ENCODE data around the gene PLAAT1. TPM values are rescaled to one million over a fixed set of nuclear protein-coding genes. Genes with fewer than 3 reads are reported as not detected.

Gene PLAAT1
- total RNA-seq, result under 1 TPM in 1 of 2 donors, not detected in 1; 0.47 TPM

DNA sequence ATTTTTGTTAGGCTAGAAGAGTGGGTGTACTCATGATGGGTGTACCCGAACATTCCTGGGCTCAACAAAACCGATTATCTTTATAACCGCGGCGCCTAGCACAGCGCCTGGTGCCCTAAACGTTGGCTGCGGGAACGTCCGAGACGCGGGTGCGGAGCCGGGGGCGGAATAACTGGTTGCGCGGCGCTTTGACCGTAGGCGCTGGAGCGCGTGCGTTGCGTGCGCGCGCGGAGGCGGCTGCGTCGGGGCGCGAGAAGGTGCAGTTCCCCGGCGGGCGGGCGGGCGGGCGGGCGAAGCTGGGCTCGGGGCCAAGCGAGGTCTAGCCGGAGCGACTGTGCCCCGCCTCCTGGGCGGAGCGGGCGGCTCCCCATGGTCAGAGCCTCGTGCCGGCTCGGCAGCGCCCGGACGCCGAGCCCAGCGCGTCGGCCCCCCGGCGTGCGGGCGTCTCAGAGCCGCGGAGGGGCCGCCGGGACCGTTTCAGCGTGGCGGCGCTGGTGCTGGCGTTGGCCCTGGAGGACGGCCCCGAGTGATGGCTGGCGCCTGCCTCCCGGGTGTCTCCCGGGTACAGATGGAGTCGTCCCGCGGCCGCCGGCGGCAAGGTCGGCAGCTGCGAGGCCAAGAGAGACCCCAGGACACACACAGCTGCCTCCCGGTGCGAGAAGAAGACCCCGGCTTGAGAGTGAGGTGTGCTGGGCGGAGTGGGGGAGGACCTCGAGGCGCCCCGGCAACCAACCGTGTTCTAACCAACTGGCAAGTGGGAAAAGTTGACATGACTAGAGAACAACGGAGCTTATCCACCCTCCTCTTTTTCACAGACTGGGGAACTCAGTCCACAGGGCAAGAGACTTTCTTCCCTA lies at the start of gene PLAAT1:
Gene PLAAT1, plus strand, starts transcription at position 373 of the 857 bp plus-strand sequence. CDS start 14,429 bp downstream, outside the sequence.
- H3K36me3 Mint-ChIP-seq, result no peaks in the 10 kb centered on the region
- ATAC-seq (peak in 1 of 2 donors; percentile 92), DNase-seq (ENCODE audit: low spot score in 2 of 2) (peak in 1 of 2 donors; percentile 36)
- no peak within 1 kb of the TSS for H3K27ac Mint-ChIP-seq
- peaks cover 0 to 4% of the 10 kb centered on the region in 2 donors for H3K9me3 Mint-ChIP-seq

DNA sequence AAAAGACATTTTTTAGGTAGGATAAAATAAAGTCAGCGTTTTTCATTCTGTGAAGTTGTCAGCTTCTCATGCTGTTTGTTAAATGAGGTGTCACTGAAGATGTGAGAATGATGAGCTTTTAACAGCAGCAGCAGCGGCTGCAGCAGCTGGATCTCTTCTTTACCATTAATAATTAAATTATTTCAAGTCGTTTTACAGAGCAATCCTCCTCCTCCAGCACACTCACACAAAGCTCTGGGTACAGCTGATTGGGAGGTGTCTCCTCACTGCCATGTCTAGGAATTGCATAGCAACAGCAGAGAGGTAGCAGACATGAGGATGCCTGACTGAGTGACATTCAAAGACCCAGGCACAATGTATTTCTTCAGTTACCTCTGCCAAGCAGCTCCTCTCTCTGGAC lies 46.7 kb upstream of the PLAAT1 start:
- no peaks in the 10 kb centered on the region for H3K9me3 Mint-ChIP-seq
- no peaks in the 10 kb centered on the region for H3K36me3 Mint-ChIP-seq
- DNase-seq (ENCODE audit: low spot score in 2 of 2) (no peak), ATAC-seq (no peak)
- H3K27ac Mint-ChIP-seq, result no peak overlapping the region

DNA sequence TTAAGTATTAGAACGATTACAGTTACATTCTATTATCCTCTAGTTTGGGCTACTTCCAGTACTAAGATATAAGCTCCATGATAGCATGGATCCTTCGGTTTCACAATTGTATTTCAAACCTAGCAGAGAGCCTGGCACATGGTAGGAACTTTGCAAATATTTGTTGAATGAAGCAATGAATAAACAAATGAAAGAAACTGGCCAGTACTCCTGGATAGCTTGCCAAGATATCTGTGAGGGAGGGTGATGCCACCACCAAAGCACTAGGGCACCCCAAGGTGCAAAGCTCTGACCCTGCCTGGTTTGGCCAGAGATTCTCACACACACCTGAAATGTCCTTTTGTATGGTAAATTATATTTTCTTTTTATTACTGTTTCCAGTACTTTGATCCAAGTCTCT lies 44.3 kb upstream of the PLAAT1 start:
- H3K36me3 Mint-ChIP-seq, result no peaks in the 10 kb centered on the region
- H3K9me3 Mint-ChIP-seq, result no peaks in the 10 kb centered on the region
- no peak overlapping the region for H3K27ac Mint-ChIP-seq
- DNase-seq (ENCODE audit: low spot score in 2 of 2) (no peak), ATAC-seq (no peak)

DNA sequence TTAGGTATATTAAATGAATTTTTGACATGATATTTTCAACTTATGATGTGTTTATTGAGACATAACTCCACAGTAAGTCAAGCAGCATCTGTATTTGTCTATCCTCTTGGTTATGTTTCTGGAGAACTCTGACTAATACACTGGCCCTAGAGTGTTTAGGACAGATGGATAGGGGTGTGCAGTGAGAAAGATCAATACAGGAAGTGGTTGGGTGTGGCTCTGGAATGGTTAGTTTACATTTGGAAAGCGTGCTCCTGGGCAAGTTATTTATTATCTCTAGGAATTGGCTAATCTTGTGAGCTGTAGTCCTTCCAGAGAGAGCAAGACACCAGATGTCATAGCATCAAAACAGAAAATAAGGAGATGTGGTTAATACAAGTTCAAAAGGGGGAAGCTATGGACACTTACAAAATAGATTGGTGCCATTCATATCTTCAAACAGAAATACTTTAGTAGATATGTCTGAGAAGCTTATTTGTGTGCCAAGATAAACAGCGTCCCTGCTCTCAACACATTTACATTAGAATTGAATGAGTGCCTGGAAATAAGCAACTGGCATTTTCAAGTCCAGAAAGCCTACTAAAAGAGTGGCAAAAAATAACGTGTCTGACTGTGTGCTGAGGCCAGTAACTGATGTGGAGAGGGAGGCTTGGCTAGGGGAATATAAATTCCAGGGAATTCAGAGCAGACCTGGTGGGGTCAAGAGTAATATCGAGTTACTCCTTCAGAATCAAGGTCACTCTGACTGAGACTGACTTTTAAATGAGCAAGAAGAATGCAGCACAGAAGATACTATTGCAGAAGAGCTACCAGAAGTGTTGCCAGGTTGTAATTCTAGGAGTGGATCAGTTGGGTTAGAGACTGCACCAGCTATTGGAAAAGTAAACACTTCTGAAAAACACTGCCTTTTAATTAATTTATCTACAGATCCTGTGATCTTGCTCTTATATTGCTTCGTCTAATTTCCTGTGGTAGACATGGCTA lies 33.4 kb upstream of the PLAAT1 start:
- no peak for ATAC-seq
- no peak overlapping the region for H3K27ac Mint-ChIP-seq
- no peak for DNase-seq (ENCODE audit: low spot score in 2 of 2)
- no peaks in the 10 kb centered on the region for H3K36me3 Mint-ChIP-seq
- H3K9me3 Mint-ChIP-seq, result no peaks in the 10 kb centered on the region

DNA sequence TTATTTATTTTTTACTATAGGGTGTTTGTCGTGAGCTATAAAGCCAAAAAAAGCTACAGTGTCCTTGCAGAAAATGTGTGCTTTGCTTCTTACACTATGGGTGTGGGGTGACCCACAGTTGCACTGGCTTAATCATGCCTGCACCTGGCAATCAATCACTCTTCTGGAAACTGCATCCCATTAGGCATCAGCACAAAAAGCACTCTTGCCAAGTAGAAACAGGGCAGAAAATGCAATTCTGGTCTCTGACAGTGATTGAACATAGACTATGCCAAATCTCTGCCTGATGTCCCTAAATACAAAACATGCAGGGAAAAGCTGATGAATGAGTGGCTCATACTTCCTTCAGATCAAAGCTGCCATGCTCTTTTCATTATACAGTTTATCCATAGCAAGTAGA lies 30.4 kb upstream of the PLAAT1 start:
- no peak for ATAC-seq
- DNase-seq (ENCODE audit: low spot score in 2 of 2), result no peak
- H3K36me3 Mint-ChIP-seq, result no peaks in the 10 kb centered on the region
- H3K9me3 Mint-ChIP-seq, result no peaks in the 10 kb centered on the region
- H3K27ac Mint-ChIP-seq, result no peak overlapping the region

DNA sequence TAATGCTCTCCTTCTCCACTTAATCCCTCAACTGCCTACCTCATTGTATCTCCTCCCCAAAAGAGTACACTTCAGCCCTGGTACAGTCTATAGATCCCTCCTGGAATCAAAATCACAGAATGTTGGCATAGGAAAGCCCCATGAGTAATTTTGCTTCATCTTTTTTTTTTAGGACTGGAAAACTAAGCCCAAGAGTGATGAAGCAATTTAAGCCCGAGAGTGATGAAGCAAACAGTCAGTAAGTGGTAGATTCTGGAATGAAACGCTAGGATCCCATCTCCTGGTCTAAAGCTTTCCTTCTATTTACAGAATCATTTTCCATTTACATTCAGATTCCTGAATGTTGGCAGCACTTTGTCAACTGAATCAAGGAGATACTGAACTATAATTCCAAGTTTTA lies 29.8 kb upstream of the PLAAT1 start:
- H3K27ac Mint-ChIP-seq, result no peak overlapping the region
- no peaks in the 10 kb centered on the region for H3K36me3 Mint-ChIP-seq
- no peaks in the 10 kb centered on the region for H3K9me3 Mint-ChIP-seq
- DNase-seq (ENCODE audit: low spot score in 2 of 2), result no peak
- no peak for ATAC-seq

DNA sequence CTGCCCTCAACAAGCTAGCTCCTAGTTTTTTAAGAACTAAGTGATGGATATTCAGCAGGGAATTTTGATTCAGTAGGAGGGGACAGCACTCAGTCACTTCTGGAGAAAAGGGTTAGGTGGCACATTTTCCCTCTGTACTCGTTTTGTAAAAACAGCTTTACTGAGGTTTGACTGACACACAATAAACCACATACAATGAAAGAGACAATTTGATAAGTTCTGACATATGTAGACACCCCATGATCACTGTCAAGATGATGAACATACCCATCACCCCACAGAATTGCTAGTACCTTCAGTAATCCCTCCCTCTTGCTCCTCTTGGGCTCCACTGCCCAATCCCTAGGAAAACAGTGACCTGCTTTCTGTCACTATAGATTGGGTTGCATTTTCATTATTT lies 29.0 kb upstream of the PLAAT1 start:
- ATAC-seq (no peak), DNase-seq (ENCODE audit: low spot score in 2 of 2) (no peak)
- no peaks in the 10 kb centered on the region for H3K36me3 Mint-ChIP-seq
- H3K27ac Mint-ChIP-seq, result no peak overlapping the region
- no peaks in the 10 kb centered on the region for H3K9me3 Mint-ChIP-seq

DNA sequence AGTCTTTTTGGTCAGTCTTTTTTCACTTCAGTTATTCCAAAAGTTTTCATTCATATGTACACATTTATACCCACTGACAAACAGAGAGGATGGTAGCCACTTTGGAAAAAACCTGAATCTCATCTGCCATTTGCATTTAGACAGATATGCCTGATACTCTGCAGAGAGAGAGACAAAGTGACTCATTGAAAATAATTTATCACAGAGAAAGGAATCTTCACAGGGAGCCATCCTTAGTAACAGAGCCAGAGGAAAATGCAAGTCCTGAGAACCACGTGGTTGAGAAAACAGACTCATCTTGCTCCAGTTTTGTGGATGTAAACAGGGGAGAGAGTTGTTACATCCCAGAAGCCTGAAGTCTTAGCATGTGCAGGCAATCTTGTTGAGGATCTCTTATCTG lies 28.2 kb upstream of the PLAAT1 start:
- no peak overlapping the region for H3K27ac Mint-ChIP-seq
- H3K9me3 Mint-ChIP-seq, result no peaks in the 10 kb centered on the region
- H3K36me3 Mint-ChIP-seq, result no peaks in the 10 kb centered on the region
- ATAC-seq (no peak), DNase-seq (ENCODE audit: low spot score in 2 of 2) (no peak)

DNA sequence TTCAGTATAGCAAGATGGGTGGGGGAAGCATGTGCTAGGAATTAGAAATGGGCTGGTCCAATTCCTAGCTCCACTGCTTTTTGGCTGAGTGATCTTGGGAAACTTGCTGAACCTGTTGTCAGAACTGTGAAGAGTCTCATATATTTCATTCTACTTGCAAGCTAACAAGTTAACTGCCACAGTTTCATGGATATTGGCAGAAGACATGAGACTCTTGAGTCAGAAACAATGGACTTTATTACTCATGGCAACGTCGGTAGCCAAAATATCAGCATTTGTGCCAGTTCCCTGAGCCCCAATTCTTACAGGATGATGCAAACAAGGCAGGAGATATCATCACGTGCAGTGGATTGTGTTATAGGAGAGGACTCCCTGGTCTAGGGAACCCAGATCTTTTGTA lies 26.6 kb upstream of the PLAAT1 start:
- ATAC-seq (no peak), DNase-seq (ENCODE audit: low spot score in 2 of 2) (no peak)
- H3K9me3 Mint-ChIP-seq, result no peaks in the 10 kb centered on the region
- no peak overlapping the region for H3K27ac Mint-ChIP-seq
- H3K36me3 Mint-ChIP-seq, result no peaks in the 10 kb centered on the region

DNA sequence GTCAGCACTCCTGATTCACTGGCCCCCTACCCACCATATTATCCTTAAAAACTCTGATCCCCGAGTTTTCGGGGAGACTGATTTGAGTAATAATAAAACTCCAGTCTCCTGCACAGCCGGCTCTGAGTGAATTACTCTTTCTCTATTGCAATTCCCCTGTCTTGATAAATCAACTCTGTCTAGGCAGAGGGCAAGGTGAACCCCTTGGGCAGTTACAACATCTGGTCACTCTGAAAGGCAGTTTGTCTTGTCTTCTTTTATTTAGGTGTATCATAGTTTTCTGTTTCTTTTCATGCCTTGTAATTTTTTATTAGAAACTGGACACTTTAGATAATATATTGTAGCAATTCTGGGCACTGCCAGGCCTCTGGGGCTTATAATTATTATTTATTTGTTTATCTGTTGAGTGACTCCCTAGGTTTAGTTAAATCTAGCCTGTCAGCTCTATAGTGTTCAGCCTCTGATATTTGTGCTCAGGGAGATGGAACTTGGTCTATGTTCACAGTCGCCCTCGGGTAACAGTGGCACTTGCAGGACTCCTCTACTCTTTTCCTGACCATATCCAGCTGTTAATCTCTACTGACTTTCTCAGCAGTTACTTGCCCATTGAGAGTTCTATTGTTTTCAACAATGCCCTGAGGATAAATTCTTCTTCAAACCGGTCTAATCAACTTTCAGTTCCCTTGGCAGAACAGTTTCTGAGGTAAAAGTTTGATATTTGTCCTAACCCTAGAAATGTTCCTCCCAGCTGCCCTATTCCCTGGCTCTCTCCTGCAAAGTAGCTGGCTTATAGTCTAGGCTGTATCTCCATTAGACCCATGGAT lies 15.5 kb upstream of the PLAAT1 start:
- DNase-seq (ENCODE audit: low spot score in 2 of 2) (no peak), ATAC-seq (no peak)
- Mint-ChIP-seq H3K27ac (no peak overlapping the region), H3K9me3 (no peaks in the 10 kb centered on the region), H3K36me3 (no peaks in the 10 kb centered on the region)

DNA sequence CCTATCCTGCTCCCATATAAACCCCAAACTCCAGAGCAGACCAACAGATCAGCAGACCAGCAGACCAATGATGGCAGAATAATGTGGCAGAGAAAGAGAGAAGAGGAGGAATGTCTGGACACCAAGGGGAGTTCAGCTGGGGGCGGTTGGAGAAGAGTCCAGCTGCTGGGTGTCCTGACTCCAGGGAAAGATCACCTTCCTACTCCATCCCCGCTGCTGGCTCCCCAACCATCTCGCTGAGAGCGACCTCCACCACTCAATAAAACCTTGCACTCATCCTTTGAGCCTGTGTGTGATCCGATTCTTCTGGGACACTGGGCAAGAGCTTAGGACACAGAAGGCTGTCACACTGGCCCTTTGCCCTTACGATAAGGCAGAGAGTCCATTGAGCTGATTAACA lies 12.8 kb upstream of the PLAAT1 start:
- H3K36me3 Mint-ChIP-seq, result no peaks in the 10 kb centered on the region
- ATAC-seq (no peak), DNase-seq (ENCODE audit: low spot score in 2 of 2) (no peak)
- no peak overlapping the region for H3K27ac Mint-ChIP-seq
- no peaks in the 10 kb centered on the region for H3K9me3 Mint-ChIP-seq

DNA sequence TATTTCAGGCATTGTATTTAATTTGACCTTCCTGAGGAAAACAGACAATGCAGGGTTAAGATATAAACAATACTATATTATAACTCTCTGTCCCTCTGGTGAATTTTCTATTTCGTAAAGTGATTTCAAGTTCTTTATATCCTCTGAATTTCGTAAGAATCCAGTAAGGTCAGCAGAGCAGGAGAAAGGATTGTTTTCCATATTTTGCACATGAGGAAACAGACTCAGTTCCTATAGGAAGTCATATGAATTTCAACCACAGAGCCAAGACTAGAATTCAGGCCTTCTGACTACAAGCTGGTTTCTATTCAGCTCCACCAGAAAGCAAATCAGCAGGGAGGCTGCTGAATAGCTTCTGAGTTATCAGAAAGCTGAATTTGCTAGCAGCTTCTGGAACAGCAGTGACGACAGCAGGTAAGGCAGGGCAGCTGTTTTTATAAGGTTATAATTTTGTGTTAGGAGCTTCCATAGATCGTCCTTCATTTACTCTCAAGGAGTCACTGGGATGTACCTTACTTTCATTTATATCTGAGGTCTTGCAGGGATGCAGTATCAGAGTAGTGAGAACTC lies 11.1 kb upstream of the PLAAT1 start:
- ATAC-seq (no peak), DNase-seq (ENCODE audit: low spot score in 2 of 2) (no peak)
- Mint-ChIP-seq H3K36me3 (no peaks in the 10 kb centered on the region), H3K27ac (no peak overlapping the region), H3K9me3 (no peaks in the 10 kb centered on the region)

DNA sequence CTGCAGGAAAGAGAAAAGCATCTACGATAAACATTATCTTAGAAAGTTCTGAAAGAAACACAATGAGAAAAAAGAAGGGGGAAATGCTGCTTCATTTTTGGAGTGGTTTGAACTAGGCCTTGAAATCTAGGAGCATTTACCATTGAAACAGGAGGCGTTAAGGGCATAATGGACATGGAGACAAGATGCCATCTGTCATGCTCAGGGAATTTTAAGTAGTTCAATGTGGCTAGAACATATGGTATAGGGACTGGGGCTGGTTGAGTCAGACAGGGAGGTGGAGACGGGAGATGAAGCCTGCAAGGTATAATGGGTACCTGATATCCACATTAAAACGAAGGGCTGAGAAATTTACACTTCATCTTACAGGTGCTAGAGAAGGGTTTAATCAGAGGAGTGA lies 10.4 kb upstream of the PLAAT1 start:
- Mint-ChIP-seq H3K9me3 (no peaks in the 10 kb centered on the region), H3K27ac (no peak overlapping the region), H3K36me3 (no peaks in the 10 kb centered on the region)
- no peak for DNase-seq (ENCODE audit: low spot score in 2 of 2)
- no peak for ATAC-seq

DNA sequence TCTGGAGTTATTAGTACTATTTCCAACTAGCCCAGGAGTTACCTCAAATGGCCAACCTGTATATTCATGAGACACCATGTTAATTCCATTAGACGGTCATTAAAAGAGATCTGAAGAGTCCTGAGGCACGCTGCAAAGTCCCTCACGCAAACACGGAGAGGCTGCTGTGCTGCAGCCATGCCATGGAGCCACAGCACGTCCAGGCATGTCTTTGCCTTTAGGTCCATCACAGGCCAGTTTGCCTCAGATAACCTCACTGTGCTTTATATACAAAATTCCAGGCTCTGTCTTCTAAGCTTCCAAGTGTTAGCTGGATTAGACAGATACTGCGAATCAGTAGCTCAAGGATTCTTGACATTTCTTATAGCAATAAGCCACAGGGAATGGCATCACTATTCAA lies 9.8 kb upstream of the PLAAT1 start:
- no peak for ATAC-seq
- H3K9me3 Mint-ChIP-seq, result no peaks in the 10 kb centered on the region
- no peak for DNase-seq (ENCODE audit: low spot score in 2 of 2)
- no peaks in the 10 kb centered on the region for H3K36me3 Mint-ChIP-seq
- H3K27ac Mint-ChIP-seq, result no peak overlapping the region

DNA sequence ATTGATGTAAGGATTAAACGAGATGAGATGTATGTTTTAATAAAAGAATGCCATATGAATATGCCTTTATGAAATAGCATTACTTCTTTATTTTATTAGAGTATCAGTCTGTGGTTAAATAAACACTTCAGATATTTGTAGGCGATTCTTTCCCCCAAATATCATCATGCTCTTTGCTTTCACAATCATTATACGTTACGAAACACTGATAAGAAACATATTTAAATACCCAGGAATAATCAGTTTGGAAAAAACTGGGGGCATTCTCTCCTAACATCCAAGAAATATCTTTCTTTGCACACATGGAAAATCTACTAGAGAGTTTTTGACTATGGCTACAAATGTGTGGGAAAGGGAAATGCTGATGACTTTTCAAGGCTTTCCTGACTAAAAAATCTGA lies 4.4 kb upstream of the PLAAT1 start:
- H3K9me3 Mint-ChIP-seq, result no peaks in the 10 kb centered on the region
- no peak for DNase-seq (ENCODE audit: low spot score in 2 of 2)
- H3K36me3 Mint-ChIP-seq, result no peaks in the 10 kb centered on the region
- H3K27ac Mint-ChIP-seq, result no peak overlapping the region
- no peak for ATAC-seq

DNA sequence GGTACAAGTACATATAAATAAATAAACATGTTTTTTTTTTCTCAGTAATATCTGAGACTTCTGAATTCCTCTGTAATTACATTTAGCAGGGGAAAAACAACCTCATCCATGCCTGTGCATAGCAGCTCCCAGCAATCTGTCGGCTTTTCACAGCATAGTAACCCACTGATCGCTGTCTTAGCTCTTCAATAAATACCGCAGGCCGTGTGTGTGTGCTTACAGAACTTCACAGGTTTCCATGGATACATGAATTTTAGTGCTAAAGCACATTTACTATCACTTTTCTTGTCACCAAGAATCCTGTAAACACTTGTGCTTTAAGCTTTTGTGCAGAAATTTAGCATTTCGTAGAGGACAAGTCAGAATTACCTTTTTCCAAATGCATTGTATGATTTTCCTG lies 4.0 kb upstream of the PLAAT1 start:
- ATAC-seq, result no peak

More for the DNA sequence above, 4.0 kb upstream of the PLAAT1 start:
- Mint-ChIP-seq H3K36me3 (no peaks in the 10 kb centered on the region), H3K27ac (no peak overlapping the region), H3K9me3 (peaks cover 0 to 2% of the 10 kb centered on the region in 2 donors)
- DNase-seq (ENCODE audit: low spot score in 2 of 2), result no peak

Measured in activated naive CD4-positive, alpha-beta T cell treated with anti-CD3 and anti-CD28 coated beads, Interleukin-2, amount 50 U/mL, for 72 hours (primary cell).